Right lobe of liver (tissue), 6 donors: ENCODE measurements around the gene LPAR1. TPM values are rescaled to one million over a fixed set of nuclear protein-coding genes. Genes with fewer than 3 reads are reported as not detected.

Experiments used
- ATAC-seq, 4 donors: fragments of 200-7000 bp; cut with Tn5 transposase; one replicate each; pipeline ENCODE4 v1.9.1; 2020; ENCODE audit warnings: mild to moderate bottlenecking in 4 of 4, moderate library complexity in 4 of 4
- DNase-seq, 3 donors: peaks; one replicate each; pipeline ENCODE4 v3.0.0-alpha.2; 2020
- H3K27ac ChIP-seq, 3 donors: fragments of 200-600 bp; one replicate each; pipeline ENCODE4 v1.8.0; 2022
- H3K27me3 ChIP-seq, 2 donors: fragments of 200-600 bp; one replicate each; pipeline ENCODE4 v1.8.0; 2022
- H3K36me3 ChIP-seq, 4 donors: fragments of 200-600 bp; sonication (generic) in 1 of 4; one replicate each; pipeline versions ENCODE4 v1.5.1 to v1.8.0; 2017 to 2022; ENCODE audit warnings: control low read depth in 1 of 4
- H3K4me1 ChIP-seq, 4 donors: fragments of 200-600 bp; sonication (generic) in 1 of 4; one replicate each; pipeline versions ENCODE4 v1.5.1 to v1.8.0; 2017 to 2022; ENCODE audit warnings: control low read depth in 1 of 4
- H3K4me3 ChIP-seq, 3 donors: fragments of 200-600 bp; one replicate each; pipeline ENCODE4 v1.8.0; 2022
- H3K9me3 ChIP-seq, 4 donors: fragments of 200-600 bp; sonication (generic) in 1 of 4; one replicate each; pipeline versions ENCODE4 v1.5.1 to v1.8.0; 2017 to 2022; ENCODE audit warnings: control low read depth in 1 of 4
- CTCF ChIP-seq, 4 donors: fragments of 200-600 bp in 3 of 4; fragments of 450-650 bp in 1 of 4; IDR thresholded peaks; one replicate each; pipeline versions ENCODE4 v1.5.1 to v1.8.0; 2016 to 2022; ENCODE audit warnings: antibody characterized with exemption in 4 of 4, mild to moderate bottlenecking in 2 of 4
- POLR2A ChIP-seq: fragments of 450-650 bp; IDR thresholded peaks from one replicate; pipeline ENCODE4 v1.6.1; 2017; ENCODE audit warnings: antibody characterized with exemption, mild to moderate bottlenecking
- WGBS: methylation state at CpG from one replicate; pipeline ENCODE4 v1.1.6; 2018; ENCODE audit warnings: low coverage, low lambda C conversion rate; ENCODE audit not compliant: insufficient coverage; ENCODE audit errors: missing lambda C conversion rate; 5-methylcytosine and 5-hydroxymethylcytosine counted together
- intact Hi-C, 2 donors: fragments of 100-400 bp; cut with DNase I; formaldehyde crosslinking; loops; one replicate each; pipeline versions ENCODE4 v1.11.2 to v1.14.1; 2022
- total RNA-seq, 6 experiments: library from RNA; depleted of rRNA in 2 of 6; stranded (reverse); fragments of >200 nt in 2 of 6; fragmentation: NEBNext Ultra II Directional in 3 of 6; extraction: Animal tissue kit (Norgen Biotek cat#: 25700) in 3 of 6; gene quantifications; one replicate each; pipeline versions ENCODE4 v1.1.0 to v1.2.4, GENCODE V29; 2016 to 2023
- donor health status: DM: no; HTN: yes; CAD: no.
- donor health status: DM: no; HTN: no; CAD: no.
- donor health status: DM: no; HTN: no; CAD: no.
- donor health status: DM: no; HTN: yes; CAD: no.
- donor health status: DM: no; HTN: yes; CAD: no.

The LPAR1 gene
- total RNA-seq, 6 experiments from 2014 or later: 0.66 to 1.6 (median 1.2) TPM

GRCh38 chr9:111004936-111005335, 33.3 kb downstream of the LPAR1 start:
- 59% methylated on average over 5 of the region's 5 CpGs for WGBS
- no peak overlapping the region for H3K27ac ChIP-seq

GRCh38 chr9:111003182-111003581, 35.1 kb downstream of the LPAR1 start:
- H3K4me3 ChIP-seq: no peak overlapping the region
- no peaks in the 10 kb centered on the region for H3K9me3 ChIP-seq
- 69% methylated on average over 3 of the region's 3 CpGs for WGBS
- H3K36me3 ChIP-seq: no peaks in the 10 kb centered on the region
- no peak overlapping the region for H3K27ac ChIP-seq
- TF ChIP-seq CTCF (IDR thresholded peaks at IDR 0.05) (no peak), POLR2A (no peak)
- no peaks in the 10 kb centered on the region for H3K27me3 ChIP-seq
- intact Hi-C loops: no loop called here
- DNase-seq: no peak
- H3K4me1 ChIP-seq: no peaks in the 10 kb centered on the region
- no peak for ATAC-seq

More at GRCh38 chr9:111004936-111005335, 33.3 kb downstream of the LPAR1 start:
- TF ChIP-seq POLR2A: no peak
- no peak for TF ChIP-seq CTCF (IDR thresholded peaks at IDR 0.05)
- ATAC-seq (no peak), DNase-seq (no peak)
- no peaks in the 10 kb centered on the region for H3K9me3 ChIP-seq
- H3K36me3 ChIP-seq: no peaks in the 10 kb centered on the region
- intact Hi-C loops: no loop called here
- no peak overlapping the region for H3K4me3 ChIP-seq
- no peaks in the 10 kb centered on the region for H3K4me1 ChIP-seq
- no peaks in the 10 kb centered on the region for H3K27me3 ChIP-seq

- DNase-seq (no peak), ATAC-seq (no peak)
- no peaks in the 10 kb centered on the region for H3K36me3 ChIP-seq
- no peak for TF ChIP-seq POLR2A
- no peak for TF ChIP-seq CTCF (IDR thresholded peaks at IDR 0.05)
- intact Hi-C loops: no loop called here
- H3K27me3 ChIP-seq: no peaks in the 10 kb centered on the region
- 41% methylated on average over 1 of the region's 1 CpG for WGBS
- no peak overlapping the region for H3K4me3 ChIP-seq
- no peaks in the 10 kb centered on the region for H3K9me3 ChIP-seq
- H3K27ac ChIP-seq: no peak overlapping the region
- H3K4me1 ChIP-seq: no peaks in the 10 kb centered on the region
These were observed 36.7 kb downstream of the LPAR1 start for GRCh38 chr9:111001526-111001925.

GRCh38 chr9:111000202-111000601, 38.1 kb downstream of the LPAR1 start:
- no peaks in the 10 kb centered on the region for H3K36me3 ChIP-seq
- DNase-seq (no peak), ATAC-seq (no peak)
- H3K4me1 ChIP-seq: no peaks in the 10 kb centered on the region
- H3K27me3 ChIP-seq: no peaks in the 10 kb centered on the region
- H3K4me3 ChIP-seq: no peak overlapping the region
- 83% methylated on average over 1 of the region's 2 CpGs for WGBS
- H3K9me3 ChIP-seq: no peaks in the 10 kb centered on the region
- no peak for TF ChIP-seq POLR2A
- no peak for TF ChIP-seq CTCF (IDR thresholded peaks at IDR 0.05)
- intact Hi-C loops: no loop called here
- H3K27ac ChIP-seq: no peak overlapping the region

GRCh38 chr9:110999379-110999778, 38.9 kb downstream of the LPAR1 start:
- H3K27me3 ChIP-seq: no peaks in the 10 kb centered on the region
- WGBS: 93% methylated on average over 3 of the region's 5 CpGs
- intact Hi-C loops: no loop called here
- H3K9me3 ChIP-seq: no peaks in the 10 kb centered on the region
- H3K4me3 ChIP-seq: no peak overlapping the region
- no peaks in the 10 kb centered on the region for H3K4me1 ChIP-seq
- DNase-seq: no peak
- H3K36me3 ChIP-seq: no peaks in the 10 kb centered on the region
- no peak for ATAC-seq
- H3K27ac ChIP-seq: no peak overlapping the region
- TF ChIP-seq POLR2A (no peak), CTCF (IDR thresholded peaks at IDR 0.05) (no peak)
